Memory B cell (primary cell): Measurements from ENCODE around the gene BRAF.
A peak's percentile ranks its signal among the peaks of the same experiment; 100 is the strongest.
"Not testable (repeated sequence)": the region's sequence is repeated elsewhere in the genome, so short reads cannot be mapped to it uniquely, and the experiment has no call there.

ENCODE experiments used
- ATAC-seq: fragments of 150-1000 bp; cut with Tn5 transposase; 2 replicates; pipeline ENCODE4 v1.10.0; 2021; ENCODE audit warnings: low read depth, mild to moderate bottlenecking, moderate library complexity
- DNase-seq, 2 donors: peaks; one replicate each; pipeline ENCODE4 v3.0.0; 2022; ENCODE audit warnings: low spot score in 2 of 2
- H3K27ac Mint-ChIP-seq: one replicate; pipeline ENCODE4 v1.8.0; 2022; ENCODE audit warnings: mild to moderate bottlenecking, moderate library complexity, mixed read lengths
- H3K27me3 Mint-ChIP-seq: one replicate; pipeline ENCODE4 v1.8.0; 2022; ENCODE audit warnings: mixed read lengths
- H3K36me3 Mint-ChIP-seq: one replicate; pipeline ENCODE4 v1.8.0; 2022; ENCODE audit warnings: mild to moderate bottlenecking, mixed read lengths
- H3K4me1 Mint-ChIP-seq: one replicate; pipeline ENCODE4 v1.8.0; 2022; ENCODE audit warnings: mixed read lengths
- H3K4me3 Mint-ChIP-seq: one replicate; pipeline ENCODE4 v1.8.0; 2022; ENCODE audit warnings: mild to moderate bottlenecking, moderate library complexity, mixed read lengths
- H3K9me3 Mint-ChIP-seq: one replicate; pipeline ENCODE4 v1.8.0; 2022; ENCODE audit warnings: mixed read lengths

Gene BRAF

GRCh38 chr7:140908361-140908760 lies 16.4 kb downstream of the BRAF start:
- H3K27me3 Mint-ChIP-seq, result no peaks in the 10 kb centered on the region
- peaks cover 30% of the 10 kb centered on the region for H3K4me1 Mint-ChIP-seq
- DNase-seq, result no peak
- H3K27ac Mint-ChIP-seq, result no peak overlapping the region
- peaks cover 11% of the 10 kb centered on the region for H3K36me3 Mint-ChIP-seq
- no peak for ATAC-seq
- H3K4me3 Mint-ChIP-seq, result no peak overlapping the region
- peaks cover 2% of the 10 kb centered on the region for H3K9me3 Mint-ChIP-seq

- Mint-ChIP-seq H3K4me1 (peaks cover 35% of the 10 kb centered on the region), H3K27ac (no peak overlapping the region), H3K4me3 (no peak overlapping the region), H3K9me3 (peaks cover 2% of the 10 kb centered on the region), H3K36me3 (peaks cover 12% of the 10 kb centered on the region), H3K27me3 (no peaks in the 10 kb centered on the region)
- no peak for DNase-seq
- ATAC-seq, result no peak
Measured at GRCh38 chr7:140903741-140904480, 20.8 kb downstream of the BRAF start.

DNA sequence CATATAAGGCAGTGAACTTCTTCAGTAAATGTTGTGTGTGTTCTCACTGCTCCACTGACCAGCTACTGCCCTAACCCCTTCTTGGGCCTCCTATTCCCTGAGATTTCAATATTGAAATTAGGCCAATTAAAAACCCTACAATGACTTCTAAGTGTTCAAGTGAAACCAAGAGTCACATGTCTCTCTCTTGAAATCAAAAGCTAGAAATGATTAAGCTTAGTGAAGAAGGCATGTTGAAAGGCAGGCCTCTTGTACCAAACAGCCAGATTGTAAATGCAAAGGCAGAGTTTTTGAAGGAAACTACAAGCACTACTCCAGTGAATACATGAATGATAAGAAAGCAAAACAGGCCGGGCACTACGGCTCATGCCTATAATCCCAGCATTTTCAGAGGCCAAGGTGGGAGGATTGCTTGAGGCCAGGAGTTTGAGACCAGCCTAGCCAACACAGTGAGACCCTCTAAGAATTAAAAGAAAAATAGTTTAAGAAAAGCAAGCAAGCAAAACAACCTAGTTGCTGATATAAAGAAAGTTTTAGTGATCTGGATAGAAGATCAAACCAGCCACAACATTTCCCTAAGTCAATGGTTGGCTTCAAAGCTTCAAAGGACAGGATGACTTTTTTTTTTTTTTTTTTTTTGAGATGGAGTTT lies 22.3 kb downstream of the BRAF start:
- H3K27ac Mint-ChIP-seq, result peak overlapping the region; percentile 78
- peaks cover 32% of the 10 kb centered on the region for H3K4me1 Mint-ChIP-seq
- no peaks in the 10 kb centered on the region for H3K27me3 Mint-ChIP-seq
- H3K9me3 Mint-ChIP-seq, result peaks cover 2% of the 10 kb centered on the region
- H3K4me3 Mint-ChIP-seq, result peak overlapping the region; percentile 41
- peaks cover 12% of the 10 kb centered on the region for H3K36me3 Mint-ChIP-seq
- DNase-seq, result no peak
- peak; percentile 56 for ATAC-seq

DNA sequence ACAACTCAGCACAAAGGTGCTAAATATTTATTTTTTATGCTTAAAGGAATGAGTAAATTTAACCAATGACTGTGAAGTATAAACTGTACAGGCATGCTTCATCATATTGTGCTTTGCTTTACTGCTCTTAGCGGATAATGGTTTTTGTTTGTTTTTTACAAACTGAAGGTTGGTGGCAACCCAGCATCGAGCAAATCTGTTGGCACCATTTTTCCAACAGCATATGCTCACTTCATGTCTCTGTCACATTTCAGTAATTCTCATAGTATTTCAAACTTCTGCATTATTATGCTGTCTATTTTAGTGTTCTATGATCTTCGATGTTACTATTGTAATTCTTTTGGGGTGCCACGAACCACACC lies 22.8 kb downstream of the BRAF start:
- H3K9me3 Mint-ChIP-seq, result peaks cover 2% of the 10 kb centered on the region

GRCh38 chr7:140899883-140900282 lies 24.8 kb downstream of the BRAF start:
- H3K27ac Mint-ChIP-seq, result no peak overlapping the region

More for the DNA sequence above, 22.8 kb downstream of the BRAF start:
- H3K36me3 Mint-ChIP-seq, result peaks cover 13% of the 10 kb centered on the region
- no peak overlapping the region for H3K4me3 Mint-ChIP-seq
- H3K27me3 Mint-ChIP-seq, result no peaks in the 10 kb centered on the region
- H3K27ac Mint-ChIP-seq, result peak overlapping the region; percentile 78
- DNase-seq, result no peak
- no peak for ATAC-seq
- H3K4me1 Mint-ChIP-seq, result peaks cover 34% of the 10 kb centered on the region

DNA sequence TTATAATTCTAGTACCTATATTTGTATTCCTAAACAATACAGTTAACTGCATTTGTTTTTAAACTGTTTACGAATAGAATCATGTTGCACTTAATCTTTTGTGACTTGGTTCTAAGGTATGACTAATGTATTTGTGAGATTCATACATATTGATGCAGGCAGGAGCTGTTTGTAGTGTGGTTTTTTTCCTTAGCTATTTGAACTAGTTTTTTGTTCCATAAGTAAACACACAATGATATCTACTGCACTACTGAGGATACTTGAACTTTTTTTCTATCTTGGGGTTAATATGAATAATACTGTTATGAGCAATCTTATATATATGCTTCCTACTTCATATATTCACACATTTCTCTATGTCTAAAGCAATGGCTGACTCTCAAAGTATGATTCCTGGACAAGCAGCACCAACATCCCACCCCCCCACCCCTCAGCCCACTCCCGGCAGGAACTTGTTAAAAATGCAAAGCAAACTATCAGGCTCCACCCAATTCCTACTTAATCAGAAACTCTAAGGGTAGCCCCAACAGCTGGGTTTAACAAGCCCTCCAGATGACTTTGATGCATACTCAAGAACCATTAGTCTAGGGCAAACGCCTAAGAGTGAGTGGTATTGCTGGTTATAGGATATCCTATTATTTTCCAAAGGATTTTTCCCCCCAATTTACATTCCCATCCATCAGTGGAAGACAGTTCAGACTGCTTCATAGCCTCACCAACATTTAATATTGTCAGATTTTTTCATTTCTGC lies 25.8 kb downstream of the BRAF start:
- Mint-ChIP-seq H3K4me1 (peaks cover 46% of the 10 kb centered on the region), H3K9me3 (peaks cover 2% of the 10 kb centered on the region), H3K27me3 (no peaks in the 10 kb centered on the region), H3K27ac (no peak overlapping the region), H3K4me3 (no peak overlapping the region), H3K36me3 (peaks cover 19% of the 10 kb centered on the region)
- no peak for ATAC-seq
- no peak for DNase-seq

More at GRCh38 chr7:140899883-140900282, 24.8 kb downstream of the BRAF start:
- Mint-ChIP-seq H3K36me3 (peaks cover 18% of the 10 kb centered on the region), H3K4me1 (peaks cover 41% of the 10 kb centered on the region), H3K9me3 (peaks cover 2% of the 10 kb centered on the region), H3K27me3 (no peaks in the 10 kb centered on the region), H3K4me3 (no peak overlapping the region)
- ATAC-seq (no peak), DNase-seq (no peak)

DNA sequence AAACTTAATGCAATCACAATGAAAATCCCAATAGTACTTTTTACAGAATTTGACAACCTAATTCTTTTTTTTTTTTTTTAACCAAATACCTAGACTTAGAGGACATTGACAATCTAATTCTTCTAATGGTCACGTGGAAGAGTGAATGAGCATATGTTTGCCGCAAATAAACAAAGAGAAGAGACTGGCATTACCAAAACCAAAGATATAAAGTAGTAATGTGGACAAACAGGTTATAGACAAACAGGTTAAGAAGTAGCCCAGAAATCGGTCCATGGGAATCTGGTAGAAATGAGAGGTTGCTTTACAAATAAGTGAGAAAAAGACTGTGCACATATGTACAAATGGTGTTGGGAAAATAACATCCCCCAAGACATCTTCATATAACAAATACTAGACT lies 27.7 kb downstream of the BRAF start:
- Mint-ChIP-seq H3K27ac (no peak overlapping the region), H3K27me3 (no peaks in the 10 kb centered on the region), H3K4me1 (peaks cover 46% of the 10 kb centered on the region), H3K4me3 (no peak overlapping the region), H3K9me3 (no peaks in the 10 kb centered on the region), H3K36me3 (peaks cover 16% of the 10 kb centered on the region)
- ATAC-seq (no peak), DNase-seq (no peak)

GRCh38 chr7:140889645-140890044 lies 35.1 kb downstream of the BRAF start:
- ATAC-seq (no peak), DNase-seq (no peak)
- no peak overlapping the region for H3K4me3 Mint-ChIP-seq
- H3K9me3 Mint-ChIP-seq, result no peaks in the 10 kb centered on the region
- H3K27ac Mint-ChIP-seq, result no peak overlapping the region
- H3K36me3 Mint-ChIP-seq, result peaks cover 5% of the 10 kb centered on the region
- H3K4me1 Mint-ChIP-seq, result peaks cover 46% of the 10 kb centered on the region
- H3K27me3 Mint-ChIP-seq, result no peaks in the 10 kb centered on the region

GRCh38 chr7:140889150-140889549 lies 35.6 kb downstream of the BRAF start:
- peaks cover 45% of the 10 kb centered on the region for H3K4me1 Mint-ChIP-seq

DNA sequence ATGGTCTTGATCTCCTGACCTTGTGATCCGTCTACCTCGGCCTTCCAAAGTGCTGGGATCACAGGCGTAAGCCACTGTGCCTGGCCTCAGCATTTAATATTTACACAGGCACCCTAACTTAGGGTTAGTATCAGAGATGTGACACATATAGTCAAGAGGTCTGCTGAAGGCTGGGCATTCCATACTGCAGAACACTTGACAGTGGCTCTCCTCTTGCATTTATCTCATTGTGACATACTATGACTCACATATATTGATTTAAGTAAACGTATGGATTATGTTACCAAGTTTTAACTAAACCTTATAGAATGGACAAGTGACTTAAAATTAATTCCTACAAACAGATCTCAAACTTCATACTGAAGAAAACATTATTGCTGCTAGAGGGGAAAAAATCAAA lies 36.6 kb downstream of the BRAF start:
- no peaks in the 10 kb centered on the region for H3K27me3 Mint-ChIP-seq
- no peak overlapping the region for H3K27ac Mint-ChIP-seq
- H3K4me1 Mint-ChIP-seq, result peaks cover 44% of the 10 kb centered on the region
- H3K9me3 Mint-ChIP-seq, result no peaks in the 10 kb centered on the region
- ATAC-seq (no peak), DNase-seq (no peak)
- H3K36me3 Mint-ChIP-seq, result no peaks in the 10 kb centered on the region
- no peak overlapping the region for H3K4me3 Mint-ChIP-seq

More at GRCh38 chr7:140889150-140889549, 35.6 kb downstream of the BRAF start:
- ATAC-seq, result no peak
- no peaks in the 10 kb centered on the region for H3K27me3 Mint-ChIP-seq
- H3K36me3 Mint-ChIP-seq, result peaks cover 5% of the 10 kb centered on the region
- no peaks in the 10 kb centered on the region for H3K9me3 Mint-ChIP-seq
- no peak overlapping the region for H3K4me3 Mint-ChIP-seq
- no peak for DNase-seq
- no peak overlapping the region for H3K27ac Mint-ChIP-seq

- no peak for DNase-seq
- Mint-ChIP-seq H3K27ac (peak overlapping the region; percentile 11), H3K4me3 (no peak overlapping the region), H3K9me3 (no peaks in the 10 kb centered on the region), H3K4me1 (peaks cover 37% of the 10 kb centered on the region), H3K36me3 (no peaks in the 10 kb centered on the region), H3K27me3 (no peaks in the 10 kb centered on the region)
- peak; percentile 34 for ATAC-seq
Measured at GRCh38 chr7:140885735-140886334, 38.9 kb downstream of the BRAF start.

GRCh38 chr7:140883378-140883777 lies 41.4 kb downstream of the BRAF start:
- H3K4me1 Mint-ChIP-seq, result peaks cover 34% of the 10 kb centered on the region
- H3K9me3 Mint-ChIP-seq, result peaks cover under 1% of the 10 kb centered on the region
- H3K36me3 Mint-ChIP-seq, result peaks cover 6% of the 10 kb centered on the region
- no peak overlapping the region for H3K4me3 Mint-ChIP-seq
- peak overlapping the region; percentile 63 for H3K27ac Mint-ChIP-seq
- H3K27me3 Mint-ChIP-seq, result no peaks in the 10 kb centered on the region
- no peak for DNase-seq
- no peak for ATAC-seq

DNA sequence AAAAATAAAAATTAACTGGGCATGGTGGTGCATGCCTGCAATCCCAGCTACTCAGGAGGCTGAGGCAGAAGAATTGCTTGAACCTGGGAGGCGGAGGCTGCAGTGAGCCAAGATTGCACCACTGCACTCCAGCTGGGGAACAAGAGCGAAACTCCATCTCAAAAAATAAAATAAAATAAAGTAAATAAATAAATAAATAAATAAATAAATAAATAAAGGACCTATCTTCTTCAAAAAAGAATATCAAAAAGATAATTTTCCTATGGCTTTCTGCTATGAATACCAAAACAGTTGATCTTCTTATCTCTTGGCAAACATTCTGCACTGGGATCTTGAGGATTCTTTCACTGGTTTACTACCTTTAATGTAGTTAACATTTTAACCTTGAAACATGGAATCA lies 41.9 kb downstream of the BRAF start:
- H3K27ac Mint-ChIP-seq, result peak overlapping the region; percentile 63
- H3K4me1 Mint-ChIP-seq, result peaks cover 32% of the 10 kb centered on the region
- not testable (repeated sequence) for DNase-seq, H3K36me3 Mint-ChIP-seq, H3K9me3 Mint-ChIP-seq, H3K4me3 Mint-ChIP-seq, H3K27me3 Mint-ChIP-seq, ATAC-seq
